Activated CD4-positive, alpha-beta T cell treated with anti-CD3 and anti-CD28 coated beads for 1 hour (primary cell): ENCODE data around the gene IMP3.
"Not testable (repeated sequence)": the region's sequence is repeated elsewhere in the genome, so short reads cannot be mapped to it uniquely, and the experiment has no call there.

Source experiments
- DNase-seq: peaks from one replicate; pipeline ENCODE4 v3.0.0-alpha.2; 2020

IMP3 gene

GRCh38 chr15:75639709-75640482 lies at the start of gene IMP3:
IMP3 (minus strand) TSS chr15:75640224; CDS start chr15:75640168, 56 bp downstream.
- DNase-seq: peak; percentile 88

GRCh38 chr15:75689429-75689828 lies 49.4 kb upstream of the IMP3 start:
- DNase-seq: not testable (repeated sequence)

- DNase-seq: no peak
Measured at GRCh38 chr15:75688831-75689230, 48.8 kb upstream of the IMP3 start.

GRCh38 chr15:75688278-75688557 lies 48.2 kb upstream of the IMP3 start:
- DNase-seq: no peak

- no peak for DNase-seq
Measured at GRCh38 chr15:75687486-75688277, 47.7 kb upstream of the IMP3 start.

- peak; percentile 60 for DNase-seq
Measured at GRCh38 chr15:75686212-75686642, 46.2 kb upstream of the IMP3 start.

- no peak for DNase-seq
Measured at GRCh38 chr15:75685195-75685594, 45.2 kb upstream of the IMP3 start.

- no peak for DNase-seq
Measured at GRCh38 chr15:75684648-75685047, 44.6 kb upstream of the IMP3 start.

GRCh38 chr15:75683646-75684312 lies 43.8 kb upstream of the IMP3 start:
- DNase-seq: peak; percentile 46

- DNase-seq: no peak
Measured at GRCh38 chr15:75682181-75683135, 42.4 kb upstream of the IMP3 start.

GRCh38 chr15:75680007-75680789 lies 40.2 kb upstream of the IMP3 start:
- no peak for DNase-seq

- DNase-seq: not testable (repeated sequence)
Measured at GRCh38 chr15:75678324-75678690, 38.3 kb upstream of the IMP3 start.

- no peak for DNase-seq
Measured at GRCh38 chr15:75677465-75678323, 37.7 kb upstream of the IMP3 start.

GRCh38 chr15:75676688-75677464 lies 36.9 kb upstream of the IMP3 start:
- no peak for DNase-seq

GRCh38 chr15:75675579-75676404 lies 35.8 kb upstream of the IMP3 start:
- no peak for DNase-seq

- no peak for DNase-seq
Measured at GRCh38 chr15:75674366-75674765, 34.3 kb upstream of the IMP3 start.

GRCh38 chr15:75673426-75674235 lies 33.6 kb upstream of the IMP3 start:
- DNase-seq: no peak
